GM21717 (cell line): ENCODE results near the gene SMARCB1.
"Not testable (repeated sequence)": the region's sequence is repeated elsewhere in the genome, so short reads cannot be mapped to it uniquely, and the experiment has no call there.

Experiments used
- ATAC-seq: cut with Tn5 transposase; IDR thresholded peaks from one replicate; pipeline ENCODE4 v1.9.1; 2021; ENCODE audit warnings: mild to moderate bottlenecking, moderate library complexity; ENCODE audit not compliant: unreplicated experiment

Gene SMARCB1

DNA sequence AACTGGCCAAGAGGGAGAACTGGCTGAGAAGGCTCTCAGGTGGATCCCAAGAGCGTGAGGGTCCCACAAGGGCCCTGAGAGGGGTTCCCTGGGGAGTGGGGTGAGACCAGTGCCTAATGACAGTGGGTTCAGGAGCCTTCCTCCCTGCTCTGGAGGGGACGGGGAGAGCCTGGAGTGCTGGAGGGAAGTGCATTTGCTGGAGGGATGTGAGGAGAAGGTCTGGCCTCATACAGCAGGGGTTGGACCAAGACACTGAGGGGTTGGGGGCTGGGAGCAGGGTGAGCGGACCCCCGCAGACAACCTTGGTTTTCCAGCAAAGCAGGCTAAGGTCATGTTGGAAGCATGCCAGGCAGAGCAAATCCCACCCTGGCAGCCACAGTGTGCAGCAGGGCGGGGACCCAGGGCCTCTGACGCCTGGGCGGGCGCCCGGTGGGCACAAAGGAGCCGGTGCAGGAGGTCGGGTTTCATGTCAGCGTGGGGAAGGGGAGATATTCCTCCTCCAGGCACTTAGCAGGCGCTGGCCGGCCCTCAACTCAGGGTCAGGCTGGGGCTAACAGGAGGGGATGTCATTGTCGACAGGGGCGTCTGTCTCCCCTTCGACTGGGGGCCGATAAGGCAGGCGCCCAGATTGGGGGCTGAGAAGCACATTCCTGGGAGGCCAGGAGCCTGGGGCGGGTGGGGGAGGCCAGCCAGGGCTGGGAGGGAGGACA lies 55.1 kb downstream of the SMARCB1 start:
- no peak for ATAC-seq

DNA sequence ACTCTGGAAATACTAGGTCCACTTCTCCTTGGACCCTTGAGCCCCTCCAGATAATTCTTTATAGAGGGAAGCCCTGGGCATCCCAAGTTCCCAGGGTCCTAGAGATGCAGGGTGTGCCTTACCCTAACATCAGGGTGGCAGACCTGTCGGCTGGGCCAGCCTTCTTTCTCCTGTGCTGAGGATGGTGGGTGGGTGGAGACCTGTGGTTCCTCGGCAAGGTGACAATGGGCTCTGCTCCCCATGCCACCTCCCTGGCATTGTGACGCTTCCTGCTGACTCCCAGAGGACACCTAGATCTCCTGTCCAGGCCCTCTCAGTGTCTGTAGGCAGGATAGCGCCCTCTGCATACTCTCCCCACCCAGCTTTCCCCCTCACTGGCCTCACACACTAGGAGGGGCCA lies 55.8 kb downstream of the SMARCB1 start:
- ATAC-seq = no peak

DNA sequence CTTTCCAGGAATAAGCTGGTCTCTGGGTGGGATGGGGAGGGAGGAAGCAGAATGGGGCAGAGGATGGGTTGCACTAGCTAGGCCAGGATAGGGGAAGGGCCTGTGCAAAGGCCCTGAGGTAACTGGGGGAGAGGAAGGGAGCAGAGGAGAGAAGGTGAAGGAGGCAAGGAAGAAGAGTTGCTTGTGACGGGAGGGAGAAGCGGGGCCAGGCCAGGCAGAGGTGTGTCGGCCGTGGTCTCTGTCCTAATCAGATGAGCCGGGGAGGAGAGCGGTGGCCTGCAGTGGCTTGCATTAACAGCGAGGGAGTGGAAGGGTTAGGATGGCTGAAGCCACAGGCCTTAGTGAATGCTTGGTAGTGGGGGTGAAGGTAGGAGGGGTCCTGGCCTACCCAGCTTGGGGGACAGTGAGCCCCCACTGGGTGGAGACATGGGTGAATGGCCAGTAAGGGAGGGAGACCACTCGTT lies 58.0 kb downstream of the SMARCB1 start:
- ATAC-seq = no peak

DNA sequence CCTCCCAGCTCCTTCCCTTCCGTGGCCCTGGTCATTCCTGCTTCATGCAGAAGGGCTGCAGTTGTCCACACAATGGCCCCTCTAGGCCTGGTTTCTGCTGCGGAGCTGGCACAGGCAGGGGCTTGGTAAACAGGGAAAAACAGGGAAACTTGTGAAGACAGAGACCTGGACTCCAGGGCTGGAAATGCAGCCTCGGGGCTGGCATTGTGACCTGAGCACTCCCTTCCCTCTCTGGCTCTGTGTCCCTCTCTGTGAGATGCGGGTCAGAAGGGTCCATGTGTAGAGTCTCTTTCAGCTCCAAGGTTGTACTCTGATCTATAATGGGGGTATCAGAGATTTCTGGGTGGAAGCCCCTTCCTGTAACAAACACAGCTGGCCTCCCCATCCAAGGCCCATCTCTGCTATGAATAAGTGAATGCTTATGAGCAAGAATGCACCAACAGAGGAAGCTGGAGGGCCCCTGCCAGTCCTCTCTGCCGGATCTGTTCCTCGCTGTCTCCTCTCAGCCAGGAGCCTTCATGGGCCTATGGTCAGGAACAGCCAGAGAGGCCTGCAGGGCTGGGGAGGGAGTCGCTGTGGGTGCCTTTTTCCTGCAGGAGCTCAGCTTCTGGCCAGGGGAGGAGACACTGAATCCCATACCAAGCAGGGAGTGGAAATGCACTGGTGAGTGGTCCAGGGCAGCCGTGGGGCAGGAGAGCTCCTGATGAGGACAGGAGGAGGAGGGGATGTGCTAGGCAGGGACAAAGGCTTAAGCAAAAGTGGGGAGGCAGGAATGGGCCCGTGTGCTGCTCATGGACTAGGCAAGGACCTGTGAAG lies 58.7 kb downstream of the SMARCB1 start:
- no peak for ATAC-seq

DNA sequence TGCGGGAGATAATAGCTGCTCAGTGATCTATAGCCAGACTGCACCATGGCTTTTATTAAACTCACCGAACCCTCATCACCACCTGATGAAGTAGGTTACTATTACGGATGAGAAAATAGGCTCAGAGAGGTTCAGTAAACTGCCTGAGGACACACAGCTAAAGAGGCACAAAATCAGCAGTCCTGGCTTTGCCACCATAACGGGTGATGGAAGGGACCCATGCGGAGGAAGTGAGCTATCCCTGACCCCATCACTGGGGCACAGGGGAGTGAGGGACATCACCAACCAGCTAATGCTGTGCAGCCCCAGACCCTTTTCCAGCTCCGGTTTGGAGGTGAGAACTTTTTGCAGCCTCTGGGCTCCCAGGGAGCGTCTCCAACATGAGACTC lies 59.3 kb downstream of the SMARCB1 start:
- ATAC-seq = no peak

DNA sequence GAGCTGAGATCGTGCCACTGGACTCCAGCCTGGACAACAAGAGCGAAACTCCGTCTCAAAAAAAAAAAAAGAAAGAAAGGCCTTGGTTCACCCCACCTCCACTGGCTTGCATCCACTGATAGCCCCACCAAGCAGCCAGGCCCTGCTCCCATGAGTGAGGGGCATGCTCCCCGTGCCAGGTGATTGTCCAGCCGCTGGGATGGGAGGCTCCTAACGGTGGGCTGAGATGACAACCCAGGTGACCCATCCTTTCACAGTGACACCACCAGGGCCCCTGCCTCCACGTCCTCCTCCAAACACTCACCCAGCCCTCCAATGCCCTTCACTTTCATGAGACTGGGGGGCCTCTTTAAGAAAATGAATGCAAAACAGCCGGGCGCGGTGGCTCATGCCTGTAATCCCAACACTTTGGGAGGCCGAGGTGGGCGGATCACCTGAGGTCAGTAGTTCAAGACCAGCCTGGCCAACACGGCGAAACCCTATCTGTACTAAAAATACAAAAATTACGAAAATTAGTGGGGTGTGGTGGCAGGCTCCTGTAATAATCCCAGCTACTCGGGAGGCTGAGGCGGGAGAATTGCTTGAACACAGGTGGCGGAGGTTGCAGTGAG lies 60.6 kb downstream of the SMARCB1 start:
- ATAC-seq = no peak

DNA sequence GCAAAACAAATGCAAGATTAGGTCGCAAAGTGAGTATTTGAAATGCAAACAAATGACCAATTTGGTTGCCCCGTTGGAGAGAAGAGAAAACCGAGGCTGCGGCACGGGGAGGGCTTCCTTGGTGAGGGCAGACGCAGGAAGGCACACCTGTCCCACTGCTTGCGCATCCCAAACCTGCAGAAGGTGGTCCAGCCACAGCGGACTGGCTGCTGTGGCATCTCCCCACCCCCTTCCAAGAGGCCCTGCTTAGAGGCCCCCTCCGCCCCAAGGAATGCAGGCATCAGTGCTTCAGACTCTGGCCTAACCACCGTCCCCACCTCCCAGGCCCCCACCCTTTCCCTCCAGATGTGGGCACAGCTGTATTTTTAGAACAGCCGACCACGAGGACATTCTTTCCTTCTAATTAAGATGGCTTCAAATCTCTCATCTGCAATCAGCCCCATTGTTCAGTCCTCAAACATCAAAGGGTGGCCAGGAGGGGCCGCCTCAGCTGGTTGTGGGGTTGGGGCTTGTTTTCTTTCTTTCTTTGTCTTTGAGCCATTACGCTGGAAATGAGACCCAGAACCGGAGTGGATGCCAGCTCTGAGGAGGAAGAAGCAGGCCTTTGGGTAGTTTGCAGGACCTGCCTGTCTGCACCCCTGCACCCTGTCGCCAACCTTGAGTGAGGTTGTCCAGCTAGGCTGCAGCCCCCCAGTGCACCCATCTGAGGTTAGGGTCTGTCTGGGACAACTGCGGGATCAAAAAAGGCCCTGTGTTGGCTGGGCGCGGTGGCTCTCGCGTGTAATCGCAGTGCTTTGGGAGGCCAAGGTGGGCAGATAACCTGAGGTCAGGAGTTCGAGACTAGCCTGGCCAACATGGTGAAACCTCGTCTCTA lies 61.5 kb downstream of the SMARCB1 start:
- no peak for ATAC-seq

DNA sequence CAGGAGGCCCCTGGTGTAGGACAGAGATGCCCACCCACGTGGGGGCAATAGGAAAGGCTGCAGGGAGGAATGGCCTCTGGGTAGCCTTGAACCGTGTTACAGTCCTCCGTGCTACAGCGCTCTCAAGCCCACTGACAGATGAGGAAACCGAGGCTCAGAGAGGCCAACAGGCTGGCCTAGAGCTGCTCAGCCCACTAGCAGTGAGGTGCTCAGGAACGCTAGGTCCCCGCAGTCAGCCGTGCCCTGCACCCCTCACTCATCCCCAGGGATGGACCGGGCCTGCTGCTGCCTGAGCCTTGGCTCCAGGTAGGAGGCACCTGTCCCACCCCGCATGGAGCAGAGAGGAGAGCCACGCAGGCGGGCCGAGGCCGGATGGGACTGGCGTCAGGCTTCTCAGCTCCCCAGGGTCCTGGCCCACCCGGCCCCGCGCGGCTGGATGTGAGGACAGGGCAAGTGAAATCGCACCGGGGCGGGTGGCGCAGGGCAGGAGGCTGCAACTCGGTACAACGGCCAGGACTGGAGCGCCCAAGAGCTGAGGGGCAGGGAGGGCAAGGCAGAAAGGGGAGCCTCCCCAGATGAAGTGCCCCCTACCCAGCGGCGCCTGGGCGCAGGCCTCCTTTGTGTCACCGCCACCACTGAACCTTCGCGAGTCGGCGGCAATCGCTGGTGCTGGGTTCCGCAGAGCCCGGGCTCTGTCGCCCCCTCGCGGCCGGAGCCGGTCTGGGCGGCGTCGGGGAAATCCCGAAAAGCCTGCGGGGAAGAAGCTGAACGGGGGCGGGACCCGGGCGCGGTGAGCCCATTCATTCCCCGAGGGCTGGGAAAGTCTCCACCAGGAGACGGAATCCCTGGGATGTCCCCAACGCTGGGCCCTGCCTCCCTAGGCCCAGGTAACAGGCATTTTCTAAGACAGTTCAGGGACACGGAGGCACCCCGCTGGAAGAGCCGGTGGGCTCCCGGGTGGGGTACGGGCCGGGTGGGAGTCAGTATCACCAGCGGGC lies 62.5 kb downstream of the SMARCB1 start:
- ATAC-seq = no peak

DNA sequence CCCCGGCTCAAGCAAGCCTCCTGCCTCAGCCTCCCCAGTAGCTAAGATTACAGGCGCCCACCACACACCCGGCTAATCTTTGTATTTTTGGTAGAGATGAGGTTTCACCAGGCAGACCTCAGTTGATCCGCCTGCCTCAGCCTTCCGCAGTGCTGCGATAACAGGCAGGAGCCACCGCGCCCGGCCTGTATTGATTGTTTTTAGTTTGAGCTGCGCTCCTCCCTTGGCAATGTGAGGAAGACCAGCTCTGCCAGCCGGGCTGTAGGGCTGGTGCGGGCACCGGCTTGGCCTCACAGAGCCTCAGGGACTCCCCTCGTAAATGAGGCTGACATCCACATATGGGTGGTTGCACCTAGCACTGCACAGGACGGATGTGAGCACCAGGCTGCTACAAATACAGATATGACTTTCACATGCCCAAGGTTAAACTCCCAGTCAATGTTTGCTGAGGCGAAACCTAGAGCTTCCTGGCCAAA lies 63.4 kb downstream of the SMARCB1 start:
- no peak for ATAC-seq

DNA sequence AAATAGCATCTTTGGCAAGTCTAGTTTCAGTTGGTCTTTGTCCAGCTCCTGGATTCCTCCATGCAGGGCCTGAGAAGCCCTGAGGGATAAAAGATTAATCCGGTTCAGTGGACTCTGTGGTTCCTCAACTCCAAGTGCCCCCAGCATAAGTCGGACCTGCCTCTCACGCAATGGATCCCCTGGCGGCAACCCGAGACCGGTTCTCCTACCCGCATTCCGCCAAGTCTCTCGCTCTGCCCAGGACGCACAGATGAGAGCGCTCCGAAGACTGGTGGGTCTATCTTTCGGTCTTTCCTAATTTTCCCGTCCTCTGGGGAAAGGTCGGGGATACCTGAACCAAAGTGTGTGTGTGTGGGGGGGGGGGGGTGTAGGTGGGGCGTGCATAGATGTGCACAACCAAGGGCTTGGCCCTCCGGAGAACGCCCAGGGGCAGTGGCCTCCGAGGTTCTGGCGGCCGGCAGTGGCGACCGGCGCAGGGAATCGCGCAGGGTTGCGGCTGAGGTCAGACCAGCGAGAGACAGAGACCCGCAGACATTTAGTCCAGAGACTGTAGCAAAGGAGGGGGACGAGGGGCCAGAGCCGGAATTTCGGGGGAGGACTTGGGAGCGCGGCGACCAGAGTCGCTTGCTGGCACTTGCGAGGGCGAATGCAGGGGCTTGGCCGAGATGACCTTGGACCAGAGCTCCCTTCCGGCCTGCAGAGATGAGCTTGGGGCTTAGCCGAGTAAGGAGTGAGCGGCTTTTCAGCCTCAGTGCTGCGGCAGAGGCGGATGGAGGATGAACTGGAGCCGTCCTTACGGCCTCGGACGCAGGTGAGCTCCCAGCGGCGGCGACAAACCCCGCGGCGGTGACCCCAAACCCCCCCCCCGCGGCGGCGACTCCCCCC lies 70.2 kb downstream of the SMARCB1 start:
- peak; percentile 40 for ATAC-seq

DNA sequence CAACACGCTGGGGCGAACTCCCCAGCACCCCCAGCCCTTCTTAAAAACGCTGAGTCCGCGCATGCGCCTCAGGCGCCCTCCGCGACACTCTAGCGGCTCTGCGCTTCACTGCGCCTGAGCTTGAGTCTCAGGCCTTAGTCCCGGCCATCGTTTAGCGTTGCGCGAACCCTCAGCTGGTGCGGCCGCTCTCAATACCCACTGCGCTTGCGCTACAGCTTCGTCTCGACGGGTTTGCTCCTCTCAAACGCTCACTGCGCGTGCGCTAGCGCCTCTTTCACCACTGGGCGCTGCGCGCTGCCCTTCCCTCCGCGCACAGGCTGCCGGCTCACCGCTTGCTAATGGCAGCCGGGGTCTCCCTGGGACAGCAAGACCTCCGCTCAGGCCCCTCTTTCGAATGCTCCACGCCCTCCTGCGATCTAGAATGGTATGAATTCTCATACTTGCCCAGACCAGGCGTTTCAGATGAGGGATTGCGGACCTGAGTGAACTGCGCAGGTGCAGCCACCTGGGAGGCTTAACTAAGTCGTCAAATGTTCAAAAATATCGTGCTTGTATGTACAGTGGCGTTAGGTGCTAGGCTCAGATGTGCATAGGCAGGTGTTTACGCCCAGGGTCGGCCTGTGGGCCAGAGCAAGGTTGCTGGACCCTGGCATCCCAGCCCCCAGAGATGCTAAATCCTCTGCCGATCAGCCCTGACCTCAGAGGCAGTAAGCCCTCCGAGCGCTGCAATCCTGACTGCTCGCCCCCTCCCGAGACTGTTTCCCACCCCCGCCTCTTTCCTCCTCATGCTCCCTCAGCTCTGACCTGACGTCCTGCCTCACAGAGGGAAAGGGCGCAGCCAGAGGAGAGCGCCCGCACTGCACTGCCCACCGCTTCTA lies 71.1 kb downstream of the SMARCB1 start, which contains the start of gene SLC2A11:
Gene SLC2A11 (plus strand): TSS at position 270 of the 878 bp plus-strand sequence. CDS start 125 bp downstream, at position 395.
- ATAC-seq = peak; percentile 79

DNA sequence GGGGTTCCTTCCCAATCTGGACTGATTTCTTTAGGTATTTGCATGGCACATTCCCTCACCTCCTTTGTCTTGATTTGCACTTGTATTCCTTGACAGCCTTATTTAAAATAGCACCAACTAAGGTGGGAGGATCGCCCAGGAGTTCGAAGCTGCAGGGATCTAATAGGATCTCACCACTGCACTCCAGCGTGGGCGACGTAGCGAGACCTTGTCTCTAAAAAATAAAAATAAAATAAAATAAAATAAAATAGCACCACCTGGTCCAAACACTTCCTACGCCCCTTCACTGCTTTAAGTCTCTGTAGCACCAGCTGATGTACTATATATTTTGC lies 71.7 kb downstream of the SMARCB1 start:
- no peak for ATAC-seq

DNA sequence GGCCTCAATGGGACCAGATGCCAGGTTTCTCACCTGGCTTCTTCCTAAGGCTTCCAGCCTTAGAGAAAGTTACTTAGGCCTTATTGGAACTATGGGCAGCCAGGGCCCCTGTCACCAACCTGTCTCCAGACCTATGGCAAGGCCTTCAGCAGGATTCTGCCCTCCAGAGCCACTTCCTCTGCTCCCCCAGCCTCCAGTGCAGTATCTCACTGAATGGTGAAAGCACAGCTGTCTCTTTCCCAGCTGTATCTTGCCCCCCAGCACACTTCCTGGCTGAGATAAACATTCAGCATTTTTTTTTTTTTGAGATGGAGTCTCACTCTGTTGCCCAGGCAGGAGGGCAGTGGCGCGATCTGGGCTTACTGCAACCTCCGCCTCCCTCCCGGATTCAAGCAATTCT lies 72.4 kb downstream of the SMARCB1 start:
- ATAC-seq = no peak

DNA sequence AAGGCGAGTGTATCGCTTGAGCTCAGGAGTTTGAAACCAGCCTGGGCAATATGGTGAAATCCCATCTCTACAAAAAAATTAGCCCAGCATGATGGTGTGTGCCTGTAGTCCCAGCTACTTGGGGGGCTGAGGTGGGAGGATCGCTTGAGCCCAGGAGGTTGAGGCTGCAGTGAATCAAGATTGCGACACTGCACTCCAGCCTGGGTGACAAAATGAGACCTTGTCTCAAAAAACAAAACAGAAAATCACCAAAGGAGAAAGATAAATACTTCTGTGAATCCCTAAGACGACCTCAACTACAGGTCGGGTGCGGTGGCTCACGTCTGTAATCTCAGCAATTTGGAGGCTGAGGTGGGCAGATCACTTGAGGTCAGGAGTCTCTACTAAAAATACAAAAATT lies 73.4 kb downstream of the SMARCB1 start:
- not testable (repeated sequence) for ATAC-seq

DNA sequence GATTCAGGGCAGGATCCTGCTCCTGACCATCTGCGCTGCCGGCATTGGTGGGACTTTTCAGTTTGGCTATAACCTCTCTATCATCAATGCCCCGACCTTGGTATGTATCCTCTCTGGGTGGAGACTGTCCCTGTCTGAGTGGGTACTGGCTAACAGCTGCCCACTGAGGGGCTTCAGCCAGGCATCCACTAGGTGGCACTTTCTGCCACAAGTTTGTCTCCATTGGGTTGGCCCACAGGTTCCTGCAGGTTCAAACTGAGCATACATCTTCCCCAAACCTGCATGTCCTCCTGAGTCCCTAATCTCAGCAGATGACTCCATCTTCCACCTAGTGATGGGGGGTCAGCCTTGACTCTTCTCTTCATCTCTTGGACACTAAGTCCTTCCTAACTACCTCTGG lies 75.3 kb downstream of the SMARCB1 start:
- no peak for ATAC-seq

DNA sequence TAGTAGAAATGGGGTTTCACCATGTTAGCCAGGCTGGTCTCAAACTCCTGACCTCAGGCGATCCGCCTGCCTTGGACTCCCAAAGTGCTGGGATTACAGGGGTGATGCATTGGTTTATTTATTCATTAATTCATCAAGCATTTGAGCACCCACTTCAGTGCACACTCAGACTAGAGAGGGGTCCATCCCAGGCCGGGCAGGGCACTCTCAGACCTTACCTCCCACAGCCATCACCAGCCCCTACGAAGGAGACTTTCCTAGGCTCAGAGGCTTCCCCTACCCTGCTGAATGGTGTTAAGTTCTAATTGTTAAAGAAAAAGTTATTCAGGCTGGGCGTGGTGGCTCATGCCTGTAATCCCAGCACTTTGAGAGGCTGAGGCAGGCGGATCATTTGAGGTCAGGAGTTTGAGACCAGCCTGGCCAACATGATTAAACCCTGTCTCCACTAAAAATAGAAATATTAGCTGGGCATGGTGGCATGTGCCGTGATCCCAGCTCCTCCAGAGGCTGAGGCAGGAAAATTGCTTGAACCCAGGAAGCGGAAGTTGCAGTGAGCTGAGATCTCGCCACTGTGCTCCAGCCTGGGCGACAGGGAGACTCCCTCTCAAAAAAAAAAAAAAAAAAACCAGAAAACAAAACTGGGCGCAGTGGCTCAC lies 77.9 kb downstream of the SMARCB1 start:
- not testable (repeated sequence) for ATAC-seq

DNA sequence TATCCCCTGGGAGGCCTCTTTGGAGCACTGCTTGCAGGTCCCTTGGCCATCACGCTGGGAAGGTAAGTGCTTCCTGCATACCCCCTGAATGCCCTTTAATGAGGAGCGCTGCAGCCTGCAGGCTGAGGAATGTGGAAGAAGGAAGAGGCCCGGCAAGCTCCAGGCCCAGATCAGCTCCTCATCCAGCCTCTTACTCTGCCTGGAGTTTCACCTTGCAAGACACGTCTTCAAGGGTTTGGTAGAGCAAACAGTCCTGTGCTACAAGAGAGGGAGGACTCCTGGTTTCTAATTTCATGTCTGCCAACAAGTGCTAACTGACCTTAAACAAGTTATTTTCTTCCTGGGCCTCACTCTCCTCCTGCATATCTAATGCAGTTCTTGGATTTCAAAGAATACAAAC lies 81.8 kb downstream of the SMARCB1 start:
- ATAC-seq = no peak
